ENCODE measurements around the gene SNX13. TPM values are rescaled to one million over a fixed set of nuclear protein-coding genes. Genes with fewer than 3 reads are reported as not detected.

SNX13 gene
- total RNA-seq, 2 experiments from 2014 or later, result 20.7 to 24.1 TPM

DNA sequence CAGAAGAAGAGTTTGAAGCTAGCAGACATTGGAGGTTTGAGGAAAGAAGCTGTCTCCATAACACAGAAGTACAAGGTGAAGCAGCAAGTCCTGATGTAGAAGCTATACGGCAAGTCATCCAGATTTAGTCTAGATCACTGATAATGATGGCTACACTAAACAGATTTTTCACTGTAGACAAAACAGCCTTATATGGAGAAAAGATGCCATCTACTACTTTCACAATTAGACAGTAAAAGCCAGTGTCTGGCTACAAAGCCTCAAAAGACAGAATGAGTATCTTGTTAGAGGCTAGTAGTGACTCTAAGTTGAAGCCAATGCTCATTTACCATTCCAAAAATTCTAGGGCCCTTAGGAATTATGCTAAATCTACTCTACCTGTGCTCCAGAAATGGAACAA is 85.1 kb downstream of the SNX13 start:
- Mint-ChIP-seq H3K27ac (no peak overlapping the region), H3K27me3 (no peaks in the 10 kb centered on the region), H3K4me3 (no peak overlapping the region), H3K36me3 (ENCODE audit: low read depth) (peaks cover 52% of the 10 kb centered on the region), H3K9me3 (peaks cover 3% of the 10 kb centered on the region), H3K4me1 (ENCODE audit: low read depth) (peaks cover 31% of the 10 kb centered on the region)
- intact Hi-C loops (cut with micrococcal nuclease), result no loop called here
- ChIA-PET POLR2A (interaction anchor here (1.3 kb wide), 1 partner anchor 10 kb away, joined by 3 read pairs; no protein-coding TSS in a partner anchor), CTCF (interaction anchor here (0.9 kb wide), 1 partner anchor 46 kb away, joined by 3 read pairs; no protein-coding TSS in a partner anchor)
- TF ChIP-seq, protein P1, sequence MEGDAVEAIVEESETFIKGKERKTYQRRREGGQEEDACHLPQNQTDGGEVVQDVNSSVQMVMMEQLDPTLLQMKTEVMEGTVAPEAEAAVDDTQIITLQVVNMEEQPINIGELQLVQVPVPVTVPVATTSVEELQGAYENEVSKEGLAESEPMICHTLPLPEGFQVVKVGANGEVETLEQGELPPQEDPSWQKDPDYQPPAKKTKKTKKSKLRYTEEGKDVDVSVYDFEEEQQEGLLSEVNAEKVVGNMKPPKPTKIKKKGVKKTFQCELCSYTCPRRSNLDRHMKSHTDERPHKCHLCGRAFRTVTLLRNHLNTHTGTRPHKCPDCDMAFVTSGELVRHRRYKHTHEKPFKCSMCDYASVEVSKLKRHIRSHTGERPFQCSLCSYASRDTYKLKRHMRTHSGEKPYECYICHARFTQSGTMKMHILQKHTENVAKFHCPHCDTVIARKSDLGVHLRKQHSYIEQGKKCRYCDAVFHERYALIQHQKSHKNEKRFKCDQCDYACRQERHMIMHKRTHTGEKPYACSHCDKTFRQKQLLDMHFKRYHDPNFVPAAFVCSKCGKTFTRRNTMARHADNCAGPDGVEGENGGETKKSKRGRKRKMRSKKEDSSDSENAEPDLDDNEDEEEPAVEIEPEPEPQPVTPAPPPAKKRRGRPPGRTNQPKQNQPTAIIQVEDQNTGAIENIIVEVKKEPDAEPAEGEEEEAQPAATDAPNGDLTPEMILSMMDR (IDR thresholded peaks at IDR 0.05), result no peak
- peak; percentile 49 for ATAC-seq
- DNase-seq, result no peak

DNA sequence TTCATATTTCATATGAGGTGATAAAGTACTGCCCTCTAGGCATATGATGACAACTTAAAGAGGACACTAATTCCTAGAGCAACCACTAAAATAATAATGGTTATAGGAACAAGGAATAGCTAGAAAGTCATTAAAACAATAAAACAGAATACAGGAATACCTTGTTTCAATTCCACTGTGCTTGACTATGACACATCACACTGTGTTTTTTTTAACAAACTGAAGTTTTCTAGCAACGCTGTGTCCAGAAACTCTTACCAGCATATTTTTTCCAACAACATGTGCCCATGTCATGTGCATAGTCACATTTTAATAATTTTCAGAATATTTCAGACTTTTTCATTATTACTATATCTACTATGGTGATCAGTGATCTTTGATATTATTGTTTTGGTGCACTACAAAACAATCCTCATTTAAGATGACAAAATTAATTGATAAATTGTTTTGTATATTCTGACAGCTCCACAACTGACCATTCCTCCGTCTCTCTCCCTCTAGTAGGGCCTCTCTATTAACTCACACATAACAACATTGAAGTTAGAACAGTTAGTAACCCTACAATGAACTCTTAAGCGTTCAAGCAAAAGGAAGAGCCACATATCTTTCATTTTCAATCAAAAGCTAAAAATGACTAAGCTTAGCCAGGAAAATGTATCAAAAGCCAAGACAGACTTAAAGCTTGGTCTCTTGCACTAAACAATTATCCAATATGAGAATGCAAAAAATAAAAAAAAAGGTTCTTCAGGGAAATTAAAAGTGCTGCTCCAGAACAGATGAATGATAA is 85.8 kb downstream of the SNX13 start:
- peak overlapping the region; percentile 23 for H3K27ac Mint-ChIP-seq
- no peak for DNase-seq
- intact Hi-C loops (cut with micrococcal nuclease), result no loop called here
- TF ChIP-seq, protein P1 (IDR thresholded peaks at IDR 0.05), result no peak
- H3K27me3 Mint-ChIP-seq, result no peaks in the 10 kb centered on the region
- CTCF ChIA-PET, result interaction anchor here (0.9 kb wide), 1 partner anchor 47 kb away, joined by 3 read pairs; no protein-coding TSS in a partner anchor
- peaks cover 25% of the 10 kb centered on the region for H3K4me1 Mint-ChIP-seq (ENCODE audit: low read depth)
- H3K4me3 Mint-ChIP-seq, result no peak overlapping the region
- peaks cover 3% of the 10 kb centered on the region for H3K9me3 Mint-ChIP-seq
- POLR2A ChIA-PET, result interaction anchor here (1.3 kb wide), 1 partner anchor 11 kb away, joined by 3 read pairs; no protein-coding TSS in a partner anchor
- peaks cover 47% of the 10 kb centered on the region for H3K36me3 Mint-ChIP-seq (ENCODE audit: low read depth)
- ATAC-seq, result peak; percentile 30

GRCh38 chr7:17852361-17852760 is 87.9 kb downstream of the SNX13 start:
- POLR2A ChIA-PET, result no interaction called here
- intact Hi-C loops (cut with micrococcal nuclease), result no loop called here
- H3K36me3 Mint-ChIP-seq (ENCODE audit: low read depth), result peaks cover 53% of the 10 kb centered on the region

GRCh38 chr7:17849504-17849903 is 90.8 kb downstream of the SNX13 start:
- DNase-seq, result no peak
- Mint-ChIP-seq H3K27ac (no peak overlapping the region), H3K27me3 (no peaks in the 10 kb centered on the region), H3K36me3 (ENCODE audit: low read depth) (peaks cover 41% of the 10 kb centered on the region), H3K9me3 (no peaks in the 10 kb centered on the region), H3K4me3 (no peak overlapping the region), H3K4me1 (ENCODE audit: low read depth) (peaks cover 14% of the 10 kb centered on the region)
- TF ChIP-seq, protein P1 (IDR thresholded peaks at IDR 0.05), result no peak
- ATAC-seq, result no peak
- CTCF ChIA-PET, result no interaction called here
- intact Hi-C loops (cut with micrococcal nuclease), result no loop called here
- POLR2A ChIA-PET, result no interaction called here

More at GRCh38 chr7:17852361-17852760, 87.9 kb downstream of the SNX13 start:
- Mint-ChIP-seq H3K27ac (no peak overlapping the region), H3K4me1 (ENCODE audit: low read depth) (peaks cover 25% of the 10 kb centered on the region), H3K9me3 (peaks cover 3% of the 10 kb centered on the region), H3K27me3 (no peaks in the 10 kb centered on the region), H3K4me3 (no peak overlapping the region)
- DNase-seq, result no peak
- TF ChIP-seq, protein P1 (IDR thresholded peaks at IDR 0.05), result no peak
- ATAC-seq, result no peak
- CTCF ChIA-PET, result no interaction called here

GRCh38 chr7:17848516-17848915 is 91.8 kb downstream of the SNX13 start:
- CTCF ChIA-PET, result no interaction called here
- Mint-ChIP-seq H3K36me3 (ENCODE audit: low read depth) (peaks cover 49% of the 10 kb centered on the region), H3K27ac (no peak overlapping the region), H3K4me1 (ENCODE audit: low read depth) (peaks cover 22% of the 10 kb centered on the region), H3K27me3 (no peaks in the 10 kb centered on the region), H3K4me3 (no peak overlapping the region), H3K9me3 (no peaks in the 10 kb centered on the region)
- intact Hi-C loops (cut with micrococcal nuclease), result no loop called here
- DNase-seq (no peak), ATAC-seq (no peak)
- TF ChIP-seq, protein P1 (IDR thresholded peaks at IDR 0.05), result no peak
- POLR2A ChIA-PET, result no interaction called here

All from activated CD8-positive, alpha-beta T cell treated with anti-CD3 and anti-CD28 coated beads for 36 hours (primary cell).